ENCODE measurements around the gene CCDC185. TPM values are rescaled to one million over a fixed set of nuclear protein-coding genes. Genes with fewer than 3 reads are reported as not detected.

CCDC185 gene
- total and polyA plus RNA-seq, 4 donors: not detected

DNA sequence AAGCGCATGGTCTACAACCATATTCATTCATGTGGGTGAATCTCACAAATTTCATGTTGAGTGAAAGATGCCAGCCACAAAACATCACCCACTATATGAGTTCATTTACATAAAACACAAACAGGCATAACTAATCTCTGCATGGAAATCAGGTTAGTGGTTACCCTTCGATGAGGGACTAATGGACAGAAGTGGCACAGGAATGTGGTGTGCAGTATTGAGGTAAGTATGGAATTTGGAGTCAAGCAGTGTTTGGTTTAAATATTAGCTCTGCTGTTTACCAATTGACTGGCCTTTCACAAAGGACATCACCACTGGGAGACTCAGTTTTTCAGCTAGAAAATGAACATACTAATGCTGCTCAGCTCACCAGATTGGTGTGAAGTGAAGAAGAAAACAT, 24.2 kb downstream of the CCDC185 start:
- peaks cover 0 to 19% (median 13%) of the 10 kb centered on the region in 4 donors for H3K4me1 ChIP-seq (ENCODE audit: control insufficient read depth in 4 of 4, insufficient read depth in 4 of 4, low read length in 3 of 4)
- no peak for DNase-seq (ENCODE audit: low spot score)
- H3K4me3 ChIP-seq (ENCODE audit: low read depth in 1 of 3, low read length in 3 of 3): no peak overlapping the region
- no peaks in the 10 kb centered on the region for H3K27me3 ChIP-seq (ENCODE audit: control insufficient read depth in 4 of 4, insufficient read depth in 4 of 4, low read length in 3 of 4)
- H3K9ac ChIP-seq (ENCODE audit: low read depth in 1 of 2, low read length in 2 of 2): no peak overlapping the region
- no peaks in the 10 kb centered on the region for H3K9me3 ChIP-seq (ENCODE audit: control insufficient read depth in 4 of 4, low read length in 3 of 4)
- H3K27ac ChIP-seq (ENCODE audit: low read depth in 1 of 2, low read length in 2 of 2): no peak overlapping the region
- WGBS: 51% methylated on average over 2 of the region's 2 CpGs
- TF ChIP-seq, protein P1, sequence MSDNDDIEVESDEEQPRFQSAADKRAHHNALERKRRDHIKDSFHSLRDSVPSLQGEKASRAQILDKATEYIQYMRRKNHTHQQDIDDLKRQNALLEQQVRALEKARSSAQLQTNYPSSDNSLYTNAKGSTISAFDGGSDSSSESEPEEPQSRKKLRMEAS (IDR thresholded peaks at IDR 0.05): no peak
- TF ChIP-seq RXRA (IDR thresholded peaks at IDR 0.05) (no peak), TAF1 (conservative IDR thresholded peaks at IDR 0.05) (no peak), NR2F2 (IDR thresholded peaks at IDR 0.05) (no peak), JUND (IDR thresholded peaks at IDR 0.05) (no peak), SP1 (IDR thresholded peaks at IDR 0.05) (peak; percentile 61), YY1 (IDR thresholded peaks at IDR 0.05) (peak; percentile 23), HNF4A (conservative IDR thresholded peaks at IDR 0.05) (peak; percentile 46 to 53), RAD21 (IDR thresholded peaks at IDR 0.05) (peak in 1 of 2 donors; percentile 34), FOXA1 (IDR thresholded peaks at IDR 0.05) (no peak), FOXA2 (IDR thresholded peaks at IDR 0.05) (no peak), HNF4G (IDR thresholded peaks at IDR 0.05) (peak; percentile 30), GABPA (IDR thresholded peaks at IDR 0.05 in 1 of 2, conservative IDR thresholded peaks at IDR 0.05 in 1 of 2) (no peak), EGR1 (IDR thresholded peaks at IDR 0.05; ENCODE audit: low read depth in 2 of 2) (no peak)
- TF ChIP-seq, protein P2, sequence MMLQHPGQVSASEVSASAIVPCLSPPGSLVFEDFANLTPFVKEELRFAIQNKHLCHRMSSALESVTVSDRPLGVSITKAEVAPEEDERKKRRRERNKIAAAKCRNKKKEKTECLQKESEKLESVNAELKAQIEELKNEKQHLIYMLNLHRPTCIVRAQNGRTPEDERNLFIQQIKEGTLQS (IDR thresholded peaks at IDR 0.05): no peak
- TF ChIP-seq, protein P3, sequence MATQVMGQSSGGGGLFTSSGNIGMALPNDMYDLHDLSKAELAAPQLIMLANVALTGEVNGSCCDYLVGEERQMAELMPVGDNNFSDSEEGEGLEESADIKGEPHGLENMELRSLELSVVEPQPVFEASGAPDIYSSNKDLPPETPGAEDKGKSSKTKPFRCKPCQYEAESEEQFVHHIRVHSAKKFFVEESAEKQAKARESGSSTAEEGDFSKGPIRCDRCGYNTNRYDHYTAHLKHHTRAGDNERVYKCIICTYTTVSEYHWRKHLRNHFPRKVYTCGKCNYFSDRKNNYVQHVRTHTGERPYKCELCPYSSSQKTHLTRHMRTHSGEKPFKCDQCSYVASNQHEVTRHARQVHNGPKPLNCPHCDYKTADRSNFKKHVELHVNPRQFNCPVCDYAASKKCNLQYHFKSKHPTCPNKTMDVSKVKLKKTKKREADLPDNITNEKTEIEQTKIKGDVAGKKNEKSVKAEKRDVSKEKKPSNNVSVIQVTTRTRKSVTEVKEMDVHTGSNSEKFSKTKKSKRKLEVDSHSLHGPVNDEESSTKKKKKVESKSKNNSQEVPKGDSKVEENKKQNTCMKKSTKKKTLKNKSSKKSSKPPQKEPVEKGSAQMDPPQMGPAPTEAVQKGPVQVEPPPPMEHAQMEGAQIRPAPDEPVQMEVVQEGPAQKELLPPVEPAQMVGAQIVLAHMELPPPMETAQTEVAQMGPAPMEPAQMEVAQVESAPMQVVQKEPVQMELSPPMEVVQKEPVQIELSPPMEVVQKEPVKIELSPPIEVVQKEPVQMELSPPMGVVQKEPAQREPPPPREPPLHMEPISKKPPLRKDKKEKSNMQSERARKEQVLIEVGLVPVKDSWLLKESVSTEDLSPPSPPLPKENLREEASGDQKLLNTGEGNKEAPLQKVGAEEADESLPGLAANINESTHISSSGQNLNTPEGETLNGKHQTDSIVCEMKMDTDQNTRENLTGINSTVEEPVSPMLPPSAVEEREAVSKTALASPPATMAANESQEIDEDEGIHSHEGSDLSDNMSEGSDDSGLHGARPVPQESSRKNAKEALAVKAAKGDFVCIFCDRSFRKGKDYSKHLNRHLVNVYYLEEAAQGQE (IDR thresholded peaks at IDR 0.05): no peak
- TF ChIP-seq, protein P4, sequence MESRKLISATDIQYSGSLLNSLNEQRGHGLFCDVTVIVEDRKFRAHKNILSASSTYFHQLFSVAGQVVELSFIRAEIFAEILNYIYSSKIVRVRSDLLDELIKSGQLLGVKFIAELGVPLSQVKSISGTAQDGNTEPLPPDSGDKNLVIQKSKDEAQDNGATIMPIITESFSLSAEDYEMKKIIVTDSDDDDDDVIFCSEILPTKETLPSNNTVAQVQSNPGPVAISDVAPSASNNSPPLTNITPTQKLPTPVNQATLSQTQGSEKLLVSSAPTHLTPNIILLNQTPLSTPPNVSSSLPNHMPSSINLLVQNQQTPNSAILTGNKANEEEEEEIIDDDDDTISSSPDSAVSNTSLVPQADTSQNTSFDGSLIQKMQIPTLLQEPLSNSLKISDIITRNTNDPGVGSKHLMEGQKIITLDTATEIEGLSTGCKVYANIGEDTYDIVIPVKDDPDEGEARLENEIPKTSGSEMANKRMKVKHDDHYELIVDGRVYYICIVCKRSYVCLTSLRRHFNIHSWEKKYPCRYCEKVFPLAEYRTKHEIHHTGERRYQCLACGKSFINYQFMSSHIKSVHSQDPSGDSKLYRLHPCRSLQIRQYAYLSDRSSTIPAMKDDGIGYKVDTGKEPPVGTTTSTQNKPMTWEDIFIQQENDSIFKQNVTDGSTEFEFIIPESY (IDR thresholded peaks at IDR 0.05): no peak
- TF ChIP-seq, protein P5, sequence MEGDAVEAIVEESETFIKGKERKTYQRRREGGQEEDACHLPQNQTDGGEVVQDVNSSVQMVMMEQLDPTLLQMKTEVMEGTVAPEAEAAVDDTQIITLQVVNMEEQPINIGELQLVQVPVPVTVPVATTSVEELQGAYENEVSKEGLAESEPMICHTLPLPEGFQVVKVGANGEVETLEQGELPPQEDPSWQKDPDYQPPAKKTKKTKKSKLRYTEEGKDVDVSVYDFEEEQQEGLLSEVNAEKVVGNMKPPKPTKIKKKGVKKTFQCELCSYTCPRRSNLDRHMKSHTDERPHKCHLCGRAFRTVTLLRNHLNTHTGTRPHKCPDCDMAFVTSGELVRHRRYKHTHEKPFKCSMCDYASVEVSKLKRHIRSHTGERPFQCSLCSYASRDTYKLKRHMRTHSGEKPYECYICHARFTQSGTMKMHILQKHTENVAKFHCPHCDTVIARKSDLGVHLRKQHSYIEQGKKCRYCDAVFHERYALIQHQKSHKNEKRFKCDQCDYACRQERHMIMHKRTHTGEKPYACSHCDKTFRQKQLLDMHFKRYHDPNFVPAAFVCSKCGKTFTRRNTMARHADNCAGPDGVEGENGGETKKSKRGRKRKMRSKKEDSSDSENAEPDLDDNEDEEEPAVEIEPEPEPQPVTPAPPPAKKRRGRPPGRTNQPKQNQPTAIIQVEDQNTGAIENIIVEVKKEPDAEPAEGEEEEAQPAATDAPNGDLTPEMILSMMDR (IDR thresholded peaks at IDR 0.05; ENCODE audit: low read depth, low read length, missing input control): no peak
- no peaks in the 10 kb centered on the region for H3K36me3 ChIP-seq (ENCODE audit: control insufficient read depth in 4 of 4, insufficient read depth in 3 of 4, low read depth in 1 of 4, low read length in 3 of 4)

Measured in liver (tissue), 9 donors.